Bronchial epithelial cell (primary cell): ENCODE measurements around the gene GLRX. TPM values are rescaled to one million over a fixed set of nuclear protein-coding genes. Genes with fewer than 3 reads are reported as not detected.
A peak's percentile ranks its signal among the peaks of the same experiment; 100 is the strongest.
"Not testable (repeated sequence)": the region's sequence is repeated elsewhere in the genome, so short reads cannot be mapped to it uniquely, and the experiment has no call there.

Experiments used
- DNase-seq: peaks from one replicate; pipeline ENCODE4 v3.0.0-alpha.2; 2010; ENCODE audit warnings: low read depth
- FAIRE-seq: peaks from 2 replicates; lab custom pipeline; 2011; peaks lifted over from hg19 to GRCh38; lab: Jason Lieb, UNC
- H3K27me3 ChIP-seq: 2 replicates; pipeline ENCODE4 v1.5.1; 2011; ENCODE audit warnings: low read length; ENCODE audit not compliant: control insufficient read depth, insufficient read depth
- H3K36me3 ChIP-seq: 2 replicates; pipeline ENCODE4 v1.5.1; 2011; ENCODE audit warnings: low read length; ENCODE audit not compliant: control insufficient read depth, insufficient read depth
- H3K4me3 ChIP-seq: 2 replicates; pipeline ENCODE4 v1.5.1; 2011; ENCODE audit warnings: mild to moderate bottlenecking, low read depth, low read length, control low read depth
- CTCF ChIP-seq: IDR thresholded peaks from 2 replicates; pipeline ENCODE4 v1.5.1; 2011; ENCODE audit warnings: mild to moderate bottlenecking, moderate library complexity, low read length, control low read depth, inconsistent platforms; ENCODE audit not compliant: insufficient read depth, severe bottlenecking
- total RNA-seq: library from RNA; depleted of rRNA; stranded (reverse); fragments of >200 nt; gene quantifications from 2 replicates; pipeline ENCODE4 v1.2.1, GENCODE V29; 2014

The GLRX gene
- total RNA-seq, 1 donor from 2014 or later = 8.7 TPM

- H3K4me3 ChIP-seq = no peak overlapping the region
- FAIRE-seq (no peak), DNase-seq (no peak)
- no peaks in the 10 kb centered on the region for H3K27me3 ChIP-seq
- H3K36me3 ChIP-seq = peaks cover 9% of the 10 kb centered on the region
- no peak for TF ChIP-seq CTCF
Observed at GRCh38 chr5:95816776-95817175, 5.8 kb downstream of the GLRX start.

- FAIRE-seq = no peak
- DNase-seq = no peak
- TF ChIP-seq CTCF = no peak
- Histone ChIP-seq H3K4me3 (no peak overlapping the region), H3K36me3 (peaks cover 9% of the 10 kb centered on the region), H3K27me3 (no peaks in the 10 kb centered on the region)
Observed at GRCh38 chr5:95816341-95816740, 6.2 kb downstream of the GLRX start.

GRCh38 chr5:95815155-95815729 lies 7.3 kb downstream of the GLRX start:
- no peak for DNase-seq
- Histone ChIP-seq H3K36me3 (peaks cover 9% of the 10 kb centered on the region), H3K27me3 (no peaks in the 10 kb centered on the region), H3K4me3 (no peak overlapping the region)
- no peak for FAIRE-seq
- no peak for TF ChIP-seq CTCF

- not testable (repeated sequence) for H3K36me3 ChIP-seq, H3K27me3 ChIP-seq, FAIRE-seq, DNase-seq, H3K4me3 ChIP-seq
Observed at GRCh38 chr5:95813035-95813434, 9.5 kb downstream of the GLRX start.

- peaks cover 5% of the 10 kb centered on the region for H3K36me3 ChIP-seq
- TF ChIP-seq CTCF = no peak
- FAIRE-seq = no peak
Observed at GRCh38 chr5:95812074-95812471, 10.5 kb downstream of the GLRX start.

GRCh38 chr5:95811461-95812073 lies 11.0 kb downstream of the GLRX start:
- not testable (repeated sequence) for H3K27me3 ChIP-seq, FAIRE-seq, DNase-seq, H3K4me3 ChIP-seq, H3K36me3 ChIP-seq

More at GRCh38 chr5:95812074-95812471, 10.5 kb downstream of the GLRX start:
- no peak for DNase-seq
- Histone ChIP-seq H3K27me3 (no peaks in the 10 kb centered on the region), H3K4me3 (no peak overlapping the region)

- H3K4me3 ChIP-seq, H3K27me3 ChIP-seq, FAIRE-seq, H3K36me3 ChIP-seq: not testable (repeated sequence)
- peak; percentile 44 for DNase-seq
Observed at GRCh38 chr5:95811126-95811423, 11.5 kb downstream of the GLRX start.
